RWPE2 (cell line): Measurements from ENCODE around the gene CPSF6.

Experiments
- ATAC-seq: fragments of 200-7000 bp; cut with Tn5 transposase; 3 replicates; pipeline ENCODE4 v1.9.1; 2021; ENCODE audit warnings: low read depth
- DNase-seq: peaks from one replicate; pipeline ENCODE4 v3.0.0-alpha.2; 2020; ENCODE audit warnings: low spot score
- H3K27ac ChIP-seq: fragments of 450-650 bp; 2 replicates; pipeline ENCODE4 v1.5.1; 2017; ENCODE audit warnings: mild to moderate bottlenecking; ENCODE audit not compliant: poor library complexity, severe bottlenecking
- H3K27me3 ChIP-seq: fragments of 250-450 bp; sonication (Bioruptor Pico); 2 replicates; pipeline ENCODE4 v1.5.1; 2021; ENCODE audit warnings: mild to moderate bottlenecking, moderate library complexity; ENCODE audit not compliant: insufficient read depth, poor library complexity, severe bottlenecking
- H3K36me3 ChIP-seq: fragments of 250-450 bp; sonication (Bioruptor Pico); 2 replicates; pipeline ENCODE4 v1.5.1; 2020; ENCODE audit warnings: low read depth, mild to moderate bottlenecking, moderate library complexity
- H3K4me1 ChIP-seq: fragments of 250-450 bp; sonication (Bioruptor Pico); 2 replicates; pipeline ENCODE4 v1.5.1; 2021; ENCODE audit warnings: mild to moderate bottlenecking, moderate library complexity; ENCODE audit not compliant: insufficient read depth, poor library complexity, severe bottlenecking
- H3K4me3 ChIP-seq: fragments of 250-450 bp; sonication (Bioruptor Pico); 2 replicates; pipeline ENCODE4 v1.5.1; 2021; ENCODE audit warnings: mild to moderate bottlenecking, moderate library complexity; ENCODE audit not compliant: severe bottlenecking
- H3K9me3 ChIP-seq: fragments of 250-450 bp; sonication (Bioruptor Pico); 2 replicates; pipeline ENCODE4 v1.5.1; 2021; ENCODE audit warnings: mild to moderate bottlenecking, moderate library complexity; ENCODE audit not compliant: severe bottlenecking
- CTCF ChIP-seq: fragments of 450-650 bp; IDR thresholded peaks from one replicate; pipeline ENCODE4 v1.5.1; 2017; ENCODE audit warnings: mild to moderate bottlenecking, moderate library complexity; ENCODE audit not compliant: poor library complexity, severe bottlenecking

The CPSF6 gene

GRCh38 chr12:69247268-69248018 lies 8.1 kb downstream of the CPSF6 start:
- Histone ChIP-seq H3K9me3 (no peaks in the 10 kb centered on the region), H3K27me3 (no peaks in the 10 kb centered on the region), H3K27ac (no peak overlapping the region), H3K4me3 (no peak overlapping the region), H3K4me1 (peaks cover 4% of the 10 kb centered on the region), H3K36me3 (peaks cover 59% of the 10 kb centered on the region)
- TF ChIP-seq CTCF, result no peak
- DNase-seq (no peak), ATAC-seq (no peak)

GRCh38 chr12:69252033-69252432 lies 12.7 kb downstream of the CPSF6 start:
- H3K4me1 ChIP-seq, result peaks cover 3% of the 10 kb centered on the region
- H3K9me3 ChIP-seq, result no peaks in the 10 kb centered on the region
- no peak for TF ChIP-seq CTCF
- no peaks in the 10 kb centered on the region for H3K27me3 ChIP-seq
- DNase-seq, result no peak
- no peak overlapping the region for H3K4me3 ChIP-seq
- H3K36me3 ChIP-seq, result peaks cover 78% of the 10 kb centered on the region
- H3K27ac ChIP-seq, result no peak overlapping the region
- no peak for ATAC-seq

- ATAC-seq (no peak), DNase-seq (no peak)
- TF ChIP-seq CTCF, result peak; percentile 48
- Histone ChIP-seq H3K4me1 (peaks cover 3% of the 10 kb centered on the region), H3K27ac (no peak overlapping the region), H3K9me3 (no peaks in the 10 kb centered on the region), H3K27me3 (no peaks in the 10 kb centered on the region), H3K36me3 (peaks cover 87% of the 10 kb centered on the region), H3K4me3 (no peak overlapping the region)
These were observed 14.7 kb downstream of the CPSF6 start for GRCh38 chr12:69254046-69254445.

DNA sequence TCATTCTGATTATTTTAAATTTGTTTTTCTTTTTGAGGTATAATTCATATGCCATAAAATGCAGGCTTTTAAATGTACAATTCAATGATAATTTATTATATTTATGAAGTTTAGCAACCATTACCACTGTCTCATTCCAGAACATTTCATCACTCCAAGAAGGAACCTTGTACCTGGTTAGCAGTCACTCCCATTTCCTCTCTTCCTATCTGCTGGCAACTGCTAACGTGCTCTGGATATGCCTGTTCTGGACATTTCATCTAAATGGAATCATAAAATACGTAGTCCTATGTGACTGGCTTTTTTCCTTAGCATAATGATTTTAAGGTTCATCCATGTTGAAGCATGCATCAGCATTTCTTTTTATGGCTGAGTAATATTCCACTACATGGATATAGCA lies 15.5 kb downstream of the CPSF6 start:
- no peak for TF ChIP-seq CTCF
- Histone ChIP-seq H3K9me3 (no peaks in the 10 kb centered on the region), H3K27ac (no peak overlapping the region), H3K27me3 (no peaks in the 10 kb centered on the region), H3K36me3 (peaks cover 92% of the 10 kb centered on the region), H3K4me1 (peaks cover 3% of the 10 kb centered on the region), H3K4me3 (no peak overlapping the region)
- ATAC-seq (no peak), DNase-seq (no peak)

DNA sequence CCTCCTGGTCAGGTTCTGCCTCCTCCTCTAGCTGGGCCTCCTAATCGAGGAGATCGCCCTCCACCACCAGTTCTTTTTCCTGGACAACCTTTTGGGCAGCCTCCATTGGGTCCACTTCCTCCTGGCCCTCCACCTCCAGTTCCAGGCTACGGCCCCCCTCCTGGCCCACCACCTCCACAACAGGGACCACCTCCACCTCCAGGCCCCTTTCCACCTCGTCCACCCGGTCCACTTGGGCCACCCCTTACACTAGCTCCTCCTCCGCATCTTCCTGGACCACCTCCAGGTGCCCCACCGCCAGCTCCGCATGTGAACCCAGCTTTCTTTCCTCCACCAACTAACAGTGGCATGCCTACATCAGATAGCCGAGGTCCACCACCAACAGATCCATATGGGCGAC lies 19.3 kb downstream of the CPSF6 start:
- Histone ChIP-seq H3K4me3 (no peak overlapping the region), H3K4me1 (peaks cover 3% of the 10 kb centered on the region), H3K27me3 (no peaks in the 10 kb centered on the region), H3K27ac (no peak overlapping the region), H3K36me3 (peaks cover 100% of the 10 kb centered on the region), H3K9me3 (no peaks in the 10 kb centered on the region)
- ATAC-seq (no peak), DNase-seq (no peak)
- TF ChIP-seq CTCF, result no peak
